HG03432 (cell line): Measurements from ENCODE around the gene ZNF488.
"Not testable (repeated sequence)": the region's sequence is repeated elsewhere in the genome, so short reads cannot be mapped to it uniquely, and the experiment has no call there.

ENCODE experiments used
- ATAC-seq: cut with Tn5 transposase; IDR thresholded peaks from one replicate; pipeline ENCODE4 v1.9.1; 2021; ENCODE audit warnings: mild to moderate bottlenecking, moderate library complexity; ENCODE audit not compliant: unreplicated experiment

Gene ZNF488

GRCh38 chr10:47384148-47384921, at the start of gene ZNF488:
ZNF488 (minus strand) TSS chr10:47384293; CDS start chr10:47368829, 15,464 bp downstream.
- ATAC-seq = peak; percentile 97

GRCh38 chr10:47425813-47426419, 41.8 kb upstream of the ZNF488 start:
- ATAC-seq = no peak

GRCh38 chr10:47424231-47424630, 40.1 kb upstream of the ZNF488 start:
- no peak for ATAC-seq

- ATAC-seq = no peak
These were observed 39.4 kb upstream of the ZNF488 start for GRCh38 chr10:47423476-47423875.

GRCh38 chr10:47421057-47421952, 37.2 kb upstream of the ZNF488 start:
- ATAC-seq = no peak

- ATAC-seq = no peak
These were observed 36.4 kb upstream of the ZNF488 start for GRCh38 chr10:47420305-47421056.

- no peak for ATAC-seq
These were observed 35.3 kb upstream of the ZNF488 start for GRCh38 chr10:47419421-47419820.

- ATAC-seq = no peak
These were observed 34.9 kb upstream of the ZNF488 start for GRCh38 chr10:47418966-47419365.

- ATAC-seq = no peak
These were observed 34.2 kb upstream of the ZNF488 start for GRCh38 chr10:47418321-47418720.

- ATAC-seq = not testable (repeated sequence)
These were observed 32.5 kb upstream of the ZNF488 start for GRCh38 chr10:47416305-47417218.

GRCh38 chr10:47415520-47416304, 31.6 kb upstream of the ZNF488 start:
- no peak for ATAC-seq

- no peak for ATAC-seq
These were observed 30.8 kb upstream of the ZNF488 start for GRCh38 chr10:47414752-47415519.

- ATAC-seq = no peak
These were observed 30.1 kb upstream of the ZNF488 start for GRCh38 chr10:47414227-47414592.

- ATAC-seq = no peak
These were observed 29.6 kb upstream of the ZNF488 start for GRCh38 chr10:47413531-47414226.

- ATAC-seq = no peak
These were observed 28.8 kb upstream of the ZNF488 start for GRCh38 chr10:47412869-47413268.

GRCh38 chr10:47412177-47412730, 28.2 kb upstream of the ZNF488 start:
- ATAC-seq = no peak

- ATAC-seq = no peak
These were observed 26.8 kb upstream of the ZNF488 start for GRCh38 chr10:47410862-47411261.
